Endothelial cell of umbilical vein (primary cell): ENCODE measurements around the gene SLC17A9.

Experiments
- EZH2 ChIP-seq: IDR thresholded peaks from 2 replicates; pipeline ENCODE4 v1.6.1; 2012; ENCODE audit warnings: borderline replicate concordance, low read depth, mild to moderate bottlenecking, moderate library complexity, low read length, inconsistent platforms; ENCODE audit not compliant: severe bottlenecking
- MYC ChIP-seq: IDR thresholded peaks from one replicate; pipeline ENCODE4 v1.6.1; 2011; ENCODE audit warnings: mild to moderate bottlenecking, low read depth, low read length
- POLR2A ChIP-seq: IDR thresholded peaks from 2 replicates; pipeline ENCODE4 v1.6.1; 2012; ENCODE audit warnings: low read depth, mild to moderate bottlenecking, control low read depth, low read length
- POLR2AphosphoS5 ChIP-seq: IDR thresholded peaks from 2 replicates; pipeline ENCODE4 v1.6.1; 2012; ENCODE audit warnings: low read depth, mild to moderate bottlenecking, control low read depth, low read length, moderate library complexity; ENCODE audit not compliant: insufficient read depth
- TF ChIP-seq, protein P1 (sequence below), 2 donors: IDR thresholded peaks; 1 replicate in 1 of 2; 2 replicates in 1 of 2; pipeline ENCODE4 v1.5.1; 2011; ENCODE audit warnings: low read length in 2 of 2, mild to moderate bottlenecking in 2 of 2, moderate library complexity in 2 of 2, control low read depth in 1 of 2, inconsistent platforms in 1 of 2, low read depth in 1 of 2; ENCODE audit not compliant: insufficient read depth in 1 of 2; ENCODE audit errors: extremely low read depth in 1 of 2

DNA sequence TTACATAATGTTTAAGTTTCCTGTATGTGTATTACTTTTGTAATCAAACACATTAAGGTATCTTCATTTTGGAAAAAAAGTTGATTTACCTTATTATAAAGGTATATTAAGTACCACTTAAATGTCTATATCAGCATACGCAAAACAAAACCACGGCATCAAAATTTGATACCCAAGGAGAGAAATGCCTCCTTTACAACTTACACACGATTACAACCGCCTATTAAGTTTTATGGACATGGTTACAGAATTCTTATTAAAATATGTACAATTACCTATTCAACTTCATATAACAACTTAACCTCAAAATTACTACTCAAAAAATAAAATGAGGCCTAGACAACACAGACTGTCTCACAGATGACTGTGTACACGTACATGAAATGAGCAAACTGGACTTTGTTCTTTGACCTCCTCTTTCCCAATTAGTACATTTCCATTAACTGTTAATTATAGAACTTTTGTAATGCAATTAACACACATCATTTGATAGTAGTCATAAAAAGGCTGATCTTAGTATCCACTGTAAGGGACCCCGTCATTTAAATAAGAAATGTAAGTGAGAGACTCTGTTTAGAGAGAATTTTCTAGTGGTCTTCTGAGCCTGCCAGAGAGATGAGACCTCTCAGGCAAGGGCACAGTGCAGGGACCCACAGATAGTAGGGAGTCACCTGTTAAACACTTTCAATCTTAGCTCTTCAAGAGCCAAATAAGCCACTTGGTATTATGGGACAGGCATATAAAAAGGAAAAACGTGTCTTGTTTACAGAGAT, 28.7 kb upstream of the SLC17A9 start:
- TF ChIP-seq, protein P1, sequence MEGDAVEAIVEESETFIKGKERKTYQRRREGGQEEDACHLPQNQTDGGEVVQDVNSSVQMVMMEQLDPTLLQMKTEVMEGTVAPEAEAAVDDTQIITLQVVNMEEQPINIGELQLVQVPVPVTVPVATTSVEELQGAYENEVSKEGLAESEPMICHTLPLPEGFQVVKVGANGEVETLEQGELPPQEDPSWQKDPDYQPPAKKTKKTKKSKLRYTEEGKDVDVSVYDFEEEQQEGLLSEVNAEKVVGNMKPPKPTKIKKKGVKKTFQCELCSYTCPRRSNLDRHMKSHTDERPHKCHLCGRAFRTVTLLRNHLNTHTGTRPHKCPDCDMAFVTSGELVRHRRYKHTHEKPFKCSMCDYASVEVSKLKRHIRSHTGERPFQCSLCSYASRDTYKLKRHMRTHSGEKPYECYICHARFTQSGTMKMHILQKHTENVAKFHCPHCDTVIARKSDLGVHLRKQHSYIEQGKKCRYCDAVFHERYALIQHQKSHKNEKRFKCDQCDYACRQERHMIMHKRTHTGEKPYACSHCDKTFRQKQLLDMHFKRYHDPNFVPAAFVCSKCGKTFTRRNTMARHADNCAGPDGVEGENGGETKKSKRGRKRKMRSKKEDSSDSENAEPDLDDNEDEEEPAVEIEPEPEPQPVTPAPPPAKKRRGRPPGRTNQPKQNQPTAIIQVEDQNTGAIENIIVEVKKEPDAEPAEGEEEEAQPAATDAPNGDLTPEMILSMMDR (IDR thresholded peaks at IDR 0.05; ENCODE audit: extremely low read depth in 1 of 2, insufficient read depth in 1 of 2, low read depth in 1 of 2, low read length in 2 of 2) = no peak
- TF ChIP-seq POLR2A = no peak
- TF ChIP-seq EZH2 = no peak
- no peak for TF ChIP-seq POLR2AphosphoS5
- TF ChIP-seq MYC = no peak
